GM21528 (cell line): ENCODE data around the gene ARHGAP24.
A peak's percentile ranks its signal among the peaks of the same experiment; 100 is the strongest.

ENCODE experiments used
- ATAC-seq: cut with Tn5 transposase; IDR thresholded peaks from one replicate; pipeline ENCODE4 v1.9.1; 2021; ENCODE audit warnings: mild to moderate bottlenecking, moderate library complexity; ENCODE audit not compliant: unreplicated experiment, low FRiP score

The ARHGAP24 gene

GRCh38 chr4:85573270-85573669, 98.3 kb downstream of the ARHGAP24 start:
- no peak for ATAC-seq

DNA sequence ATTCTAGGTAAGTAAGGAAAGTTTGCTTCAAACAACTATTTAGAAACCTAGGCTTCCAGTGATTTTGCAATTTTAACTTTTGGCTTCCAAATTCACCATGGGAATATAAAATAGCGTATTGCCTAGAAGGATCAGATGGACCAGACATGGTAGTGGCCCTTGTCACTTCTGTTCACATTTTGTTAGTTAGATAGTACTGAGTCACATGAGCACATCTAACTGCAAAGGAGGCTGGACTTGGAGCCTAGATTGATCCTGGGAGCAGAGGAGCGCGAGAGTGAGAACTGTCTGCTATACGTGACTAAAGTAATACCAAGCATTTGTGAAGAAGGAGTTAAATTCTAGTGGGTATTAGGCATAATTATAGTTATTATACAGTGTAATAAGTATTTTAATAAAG, 102.4 kb downstream of the ARHGAP24 start:
- no peak for ATAC-seq

- no peak for ATAC-seq
Observed at GRCh38 chr4:85579942-85580341, 105.0 kb downstream of the ARHGAP24 start.

DNA sequence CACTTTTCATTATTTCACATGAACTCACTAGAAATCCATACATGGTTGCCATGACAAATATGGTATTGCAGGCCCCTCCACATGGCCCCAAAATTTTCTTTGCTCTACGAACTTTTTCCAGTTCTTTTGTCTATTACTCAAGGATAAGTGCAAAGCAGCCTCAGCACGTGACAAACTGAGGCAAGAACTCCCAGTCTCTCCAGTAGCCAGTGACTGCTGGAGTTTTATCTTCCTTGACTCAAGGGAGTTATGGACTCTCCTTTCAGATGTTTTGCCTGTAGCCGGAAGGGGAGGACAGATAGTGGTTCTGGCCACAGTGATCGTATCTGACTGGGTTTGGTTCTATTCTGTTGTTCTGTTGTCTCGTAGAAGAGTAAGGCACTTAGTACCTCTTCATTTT, 105.5 kb downstream of the ARHGAP24 start:
- ATAC-seq: no peak

- ATAC-seq: no peak
Observed at GRCh38 chr4:85587952-85588351, 113.0 kb downstream of the ARHGAP24 start.

DNA sequence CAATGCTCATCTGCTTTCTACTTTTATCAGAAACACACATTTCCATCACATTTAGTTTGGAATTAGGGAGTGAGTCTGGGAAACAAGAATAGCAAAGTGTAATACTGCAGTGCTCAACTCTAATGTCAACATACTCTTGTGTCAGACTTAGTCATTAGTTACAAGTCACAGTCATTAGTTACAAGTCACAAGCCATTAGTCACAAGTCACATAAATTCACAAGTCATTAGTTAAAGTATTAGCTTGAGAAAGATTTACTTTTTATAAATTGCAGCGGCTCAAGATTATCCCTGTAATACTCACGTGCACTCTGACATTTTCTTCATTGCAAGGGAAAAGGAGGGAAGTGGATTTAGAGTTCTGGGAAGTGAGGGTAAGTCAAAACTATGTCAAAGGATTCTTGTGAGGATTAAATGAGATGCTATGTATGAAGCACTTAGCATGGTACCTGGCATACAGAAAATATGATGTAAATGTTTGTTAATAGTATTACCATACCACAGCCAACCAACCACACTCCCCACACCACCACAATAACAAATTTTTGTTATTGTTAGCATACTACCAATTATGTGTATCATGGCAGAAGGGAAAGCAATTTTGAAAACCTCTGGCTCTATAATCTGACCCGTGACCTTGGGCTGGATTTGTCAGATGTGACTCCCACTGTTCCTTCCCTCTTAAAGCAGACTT, 116.6 kb downstream of the ARHGAP24 start:
- no peak for ATAC-seq

GRCh38 chr4:85595098-85595775, 120.3 kb downstream of the ARHGAP24 start:
- ATAC-seq: no peak

GRCh38 chr4:85595796-85596559, 121.0 kb downstream of the ARHGAP24 start:
- ATAC-seq: no peak

- ATAC-seq: no peak
Observed at GRCh38 chr4:85598936-85599335, 124.0 kb downstream of the ARHGAP24 start.

GRCh38 chr4:85600501-85600900, 125.6 kb downstream of the ARHGAP24 start:
- ATAC-seq: no peak

- ATAC-seq: peak; percentile 41
Observed at GRCh38 chr4:85603437-85604336, 128.7 kb downstream of the ARHGAP24 start.

- ATAC-seq: no peak
Observed at GRCh38 chr4:85606505-85606904, 131.6 kb downstream of the ARHGAP24 start.

- ATAC-seq: peak; percentile 65
Observed at GRCh38 chr4:85607624-85608023, 132.7 kb downstream of the ARHGAP24 start.

DNA sequence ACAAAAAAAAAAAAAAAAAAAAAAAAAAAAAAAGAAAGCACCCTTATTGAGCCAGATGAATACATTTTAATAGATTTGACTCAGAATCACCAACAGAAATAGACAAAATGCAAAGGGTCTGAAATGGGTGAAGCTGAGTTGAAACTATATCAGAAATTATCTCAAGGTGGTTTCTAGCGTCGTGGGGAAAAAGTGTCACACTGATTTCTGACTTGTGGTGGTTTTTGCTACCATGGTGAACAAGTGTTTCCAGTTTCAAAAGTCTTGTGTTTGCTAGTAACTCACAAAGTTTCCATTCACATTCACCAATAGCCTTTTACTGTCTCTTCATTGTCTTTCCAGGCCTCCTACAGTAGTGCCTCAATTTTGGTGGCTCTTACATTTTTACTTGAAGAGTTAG, 135.5 kb downstream of the ARHGAP24 start:
- ATAC-seq: peak; percentile 90

GRCh38 chr4:85611661-85612060, 136.7 kb downstream of the ARHGAP24 start:
- no peak for ATAC-seq

DNA sequence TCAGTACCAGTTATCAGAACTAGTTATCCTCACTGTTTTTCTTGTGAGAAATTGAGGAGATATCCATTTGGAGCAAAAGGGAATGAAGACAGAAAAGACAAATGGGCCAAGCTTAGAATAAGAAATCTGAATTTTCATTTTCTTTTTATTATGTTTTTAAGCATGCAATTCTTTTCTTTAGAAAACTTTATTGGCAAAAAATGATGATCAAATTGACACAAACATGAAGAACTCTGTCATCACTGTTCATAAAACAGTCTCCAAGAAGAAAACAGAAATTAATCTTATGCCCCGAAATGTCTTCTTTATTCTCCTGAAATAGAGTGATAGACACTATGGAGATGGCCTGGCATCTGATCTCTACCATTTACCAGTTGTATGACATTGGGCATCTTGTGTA, 139.0 kb downstream of the ARHGAP24 start:
- no peak for ATAC-seq

- ATAC-seq: no peak
Observed at GRCh38 chr4:85615952-85616351, 141.0 kb downstream of the ARHGAP24 start.

DNA sequence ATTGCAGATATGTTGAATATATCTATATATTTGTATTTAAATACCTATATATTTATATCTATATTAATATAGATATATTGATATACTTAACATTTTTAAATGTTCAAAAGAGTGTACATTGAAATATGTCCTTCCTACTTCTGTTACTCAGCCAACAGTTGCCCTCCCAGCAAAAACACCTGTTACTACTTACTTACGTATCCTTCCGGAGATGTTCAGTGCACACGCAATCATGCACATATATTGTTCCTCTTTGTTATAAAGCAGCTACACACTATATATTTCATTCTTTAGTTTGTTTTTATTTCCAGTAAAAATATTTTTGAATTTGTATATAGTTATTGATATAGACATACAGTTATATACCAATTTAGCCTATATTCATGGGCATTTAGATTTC, 142.3 kb downstream of the ARHGAP24 start:
- ATAC-seq: no peak

- ATAC-seq: no peak
Observed at GRCh38 chr4:85632981-85633380, 158.0 kb downstream of the ARHGAP24 start.

GRCh38 chr4:85637778-85638177, 162.8 kb downstream of the ARHGAP24 start:
- no peak for ATAC-seq
